ENCODE data around the gene SPATA24. TPM values are rescaled to one million over a fixed set of nuclear protein-coding genes. Genes with fewer than 3 reads are reported as not detected.
A peak's percentile ranks its signal among the peaks of the same experiment; 100 is the strongest.

The SPATA24 gene
- total RNA-seq, 1 donor from 2014 or later, result 3.7 TPM

DNA sequence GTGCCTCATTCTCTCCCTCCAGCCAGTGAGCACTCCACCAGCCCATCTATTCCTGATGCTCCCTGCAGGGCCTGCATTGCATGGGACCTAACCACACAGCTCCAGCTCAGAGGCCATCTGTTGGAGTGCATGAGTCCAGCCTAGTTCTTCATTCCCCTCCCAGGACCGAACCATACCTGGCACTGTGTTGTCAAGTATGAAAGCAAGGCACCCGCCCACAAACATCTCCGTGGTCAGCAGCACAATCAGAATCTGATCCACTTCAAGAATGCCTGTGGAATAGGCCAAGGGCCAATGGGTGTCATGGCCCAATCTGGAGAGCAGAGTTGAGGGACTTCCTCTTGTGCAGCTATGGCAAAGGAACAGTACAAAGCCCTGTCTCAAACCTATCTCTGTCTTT is 26.7 kb downstream of the SPATA24 start:
- no peak overlapping the region for H3K27ac Mint-ChIP-seq (ENCODE audit: unreplicated experiment)
- peak; percentile 58 for DNase-seq (ENCODE audit: low spot score)
- no peaks in the 10 kb centered on the region for H3K9me3 Mint-ChIP-seq (ENCODE audit: low read depth)
- peaks cover 3% of the 10 kb centered on the region for H3K36me3 Mint-ChIP-seq (ENCODE audit: low read depth)
- peaks cover 10% of the 10 kb centered on the region for H3K4me1 Mint-ChIP-seq (ENCODE audit: low read depth)
- no peak overlapping the region for H3K4me3 Mint-ChIP-seq (ENCODE audit: unreplicated experiment)
- TF ChIP-seq, protein P1, sequence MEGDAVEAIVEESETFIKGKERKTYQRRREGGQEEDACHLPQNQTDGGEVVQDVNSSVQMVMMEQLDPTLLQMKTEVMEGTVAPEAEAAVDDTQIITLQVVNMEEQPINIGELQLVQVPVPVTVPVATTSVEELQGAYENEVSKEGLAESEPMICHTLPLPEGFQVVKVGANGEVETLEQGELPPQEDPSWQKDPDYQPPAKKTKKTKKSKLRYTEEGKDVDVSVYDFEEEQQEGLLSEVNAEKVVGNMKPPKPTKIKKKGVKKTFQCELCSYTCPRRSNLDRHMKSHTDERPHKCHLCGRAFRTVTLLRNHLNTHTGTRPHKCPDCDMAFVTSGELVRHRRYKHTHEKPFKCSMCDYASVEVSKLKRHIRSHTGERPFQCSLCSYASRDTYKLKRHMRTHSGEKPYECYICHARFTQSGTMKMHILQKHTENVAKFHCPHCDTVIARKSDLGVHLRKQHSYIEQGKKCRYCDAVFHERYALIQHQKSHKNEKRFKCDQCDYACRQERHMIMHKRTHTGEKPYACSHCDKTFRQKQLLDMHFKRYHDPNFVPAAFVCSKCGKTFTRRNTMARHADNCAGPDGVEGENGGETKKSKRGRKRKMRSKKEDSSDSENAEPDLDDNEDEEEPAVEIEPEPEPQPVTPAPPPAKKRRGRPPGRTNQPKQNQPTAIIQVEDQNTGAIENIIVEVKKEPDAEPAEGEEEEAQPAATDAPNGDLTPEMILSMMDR (IDR thresholded peaks at IDR 0.05), result no peak
- H3K27me3 Mint-ChIP-seq (ENCODE audit: low read depth), result no peaks in the 10 kb centered on the region

DNA sequence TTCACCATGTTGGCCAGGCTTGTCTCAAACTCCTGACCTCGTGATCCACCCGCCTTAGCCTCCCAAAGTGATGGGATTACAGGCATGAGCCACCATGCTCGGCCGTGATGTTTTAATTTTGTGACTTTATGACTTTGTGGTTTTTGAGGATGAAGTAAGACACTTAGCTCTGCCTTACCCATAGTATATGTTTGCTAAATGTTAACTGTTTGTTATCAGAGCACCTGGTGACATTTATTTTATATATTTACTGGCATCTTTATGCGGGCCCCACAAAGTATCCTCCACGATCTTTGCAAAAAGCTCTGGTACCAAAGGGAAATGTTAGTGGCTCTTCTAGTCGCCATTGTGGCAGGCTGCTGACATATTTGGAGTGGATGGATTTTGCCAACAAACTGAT is 27.5 kb downstream of the SPATA24 start:
- Mint-ChIP-seq H3K27me3 (ENCODE audit: low read depth) (no peaks in the 10 kb centered on the region), H3K4me1 (ENCODE audit: low read depth) (peaks cover 15% of the 10 kb centered on the region), H3K4me3 (ENCODE audit: unreplicated experiment) (no peak overlapping the region), H3K9me3 (ENCODE audit: low read depth) (no peaks in the 10 kb centered on the region), H3K36me3 (ENCODE audit: low read depth) (peaks cover 7% of the 10 kb centered on the region), H3K27ac (ENCODE audit: unreplicated experiment) (no peak overlapping the region)
- TF ChIP-seq, protein P1 (IDR thresholded peaks at IDR 0.05), result no peak
- DNase-seq (ENCODE audit: low spot score), result no peak

DNA sequence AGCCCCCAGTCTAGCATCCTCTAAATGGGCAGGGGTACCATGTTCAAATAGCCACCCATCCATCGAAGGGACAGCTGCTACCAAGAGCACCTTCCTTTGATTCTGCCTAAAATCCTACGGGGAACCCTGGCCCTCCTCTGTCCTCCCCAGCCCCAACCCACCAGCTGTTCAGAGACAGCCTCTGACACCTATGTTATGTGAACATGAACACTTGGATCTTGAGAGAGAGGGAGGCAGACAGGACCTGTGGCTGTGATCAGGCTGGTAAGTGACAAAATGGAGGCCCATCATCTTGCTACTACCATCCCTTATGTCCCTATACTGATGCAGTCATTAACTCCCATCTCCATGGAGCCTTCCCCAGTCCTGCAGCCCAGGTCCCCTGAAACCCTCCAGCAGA is 29.0 kb downstream of the SPATA24 start:
- Mint-ChIP-seq H3K4me1 (ENCODE audit: low read depth) (peaks cover 16% of the 10 kb centered on the region), H3K27ac (ENCODE audit: unreplicated experiment) (no peak overlapping the region), H3K36me3 (ENCODE audit: low read depth) (peaks cover 7% of the 10 kb centered on the region), H3K9me3 (ENCODE audit: low read depth) (no peaks in the 10 kb centered on the region), H3K4me3 (ENCODE audit: unreplicated experiment) (no peak overlapping the region), H3K27me3 (ENCODE audit: low read depth) (no peaks in the 10 kb centered on the region)
- TF ChIP-seq, protein P1 (IDR thresholded peaks at IDR 0.05), result no peak
- peak; percentile 34 for DNase-seq (ENCODE audit: low spot score)

DNA sequence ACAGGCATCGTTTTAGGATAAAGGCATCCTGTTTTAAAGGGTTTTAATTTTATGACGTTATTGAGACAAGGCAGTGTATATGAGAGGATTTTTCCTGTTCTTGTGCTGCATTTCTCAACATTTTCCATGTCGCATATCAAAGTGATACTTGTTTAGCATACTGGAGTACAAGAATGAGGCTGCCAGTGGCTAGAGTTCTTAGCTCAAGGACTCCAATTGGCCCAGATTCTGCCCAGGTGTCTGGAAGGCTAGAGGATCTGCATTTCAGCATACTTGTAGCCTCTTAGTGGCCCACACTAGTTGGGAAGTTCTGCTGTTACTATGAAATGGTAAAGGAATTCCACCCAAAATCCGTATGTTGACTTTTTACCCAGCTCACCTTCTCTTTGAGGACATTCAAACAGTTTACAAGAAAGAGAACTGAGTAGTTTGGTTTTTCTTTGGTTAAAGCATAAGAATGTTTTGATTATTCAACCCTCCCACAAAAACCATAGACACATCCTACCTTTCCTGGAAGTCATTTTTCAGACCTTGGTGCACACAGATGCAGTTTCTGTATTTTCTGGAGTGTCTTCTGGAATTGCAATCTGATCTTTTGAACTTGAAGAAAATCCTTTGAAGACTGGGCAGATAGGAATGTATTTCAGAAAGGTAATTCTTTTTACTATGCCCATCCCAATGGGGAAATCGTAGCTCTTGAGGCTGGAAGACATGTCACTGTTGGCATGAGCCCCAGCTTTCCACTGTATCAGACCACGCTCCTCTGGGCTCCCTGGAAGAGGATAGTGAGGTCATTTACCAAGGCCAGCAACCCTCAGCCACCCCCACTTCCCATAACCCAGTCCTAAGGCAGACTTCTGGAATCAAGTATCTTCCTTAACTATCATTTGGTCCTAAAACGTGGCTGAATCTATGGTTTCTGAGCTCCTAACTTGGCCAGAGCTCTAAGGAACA is 32.1 kb downstream of the SPATA24 start:
- H3K27ac Mint-ChIP-seq (ENCODE audit: unreplicated experiment), result no peak overlapping the region
- no peaks in the 10 kb centered on the region for H3K9me3 Mint-ChIP-seq (ENCODE audit: low read depth)
- H3K27me3 Mint-ChIP-seq (ENCODE audit: low read depth), result no peaks in the 10 kb centered on the region
- DNase-seq (ENCODE audit: low spot score), result no peak
- peaks cover 39% of the 10 kb centered on the region for H3K4me1 Mint-ChIP-seq (ENCODE audit: low read depth)
- peaks cover 10% of the 10 kb centered on the region for H3K36me3 Mint-ChIP-seq (ENCODE audit: low read depth)
- H3K4me3 Mint-ChIP-seq (ENCODE audit: unreplicated experiment), result no peak overlapping the region
- TF ChIP-seq, protein P1 (IDR thresholded peaks at IDR 0.05), result no peak

DNA sequence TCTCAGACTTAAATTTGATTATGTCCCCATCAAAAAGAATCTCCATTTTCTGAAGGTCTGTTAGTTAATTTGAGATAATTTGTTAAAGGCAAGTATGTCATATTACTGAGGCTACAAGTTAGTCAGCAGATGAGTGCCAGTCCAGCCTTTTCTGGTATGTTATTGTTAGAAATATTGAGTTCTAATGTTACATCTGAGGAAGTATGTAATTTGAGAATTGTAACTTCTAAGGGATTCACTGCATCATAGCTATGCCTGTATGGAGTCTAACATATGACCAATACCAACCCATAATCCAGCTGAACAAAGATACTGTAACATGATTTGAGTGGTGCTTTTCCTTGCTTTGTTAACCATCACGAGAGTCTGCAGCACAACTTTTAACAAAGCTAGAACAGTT is 34.7 kb downstream of the SPATA24 start:
- no peak for DNase-seq (ENCODE audit: low spot score)
- TF ChIP-seq, protein P1 (IDR thresholded peaks at IDR 0.05), result no peak
- Mint-ChIP-seq H3K9me3 (ENCODE audit: low read depth) (no peaks in the 10 kb centered on the region), H3K36me3 (ENCODE audit: low read depth) (peaks cover 19% of the 10 kb centered on the region), H3K4me1 (ENCODE audit: low read depth) (peaks cover 42% of the 10 kb centered on the region), H3K27ac (ENCODE audit: unreplicated experiment) (peak overlapping the region; percentile 97), H3K4me3 (ENCODE audit: unreplicated experiment) (no peak overlapping the region), H3K27me3 (ENCODE audit: low read depth) (no peaks in the 10 kb centered on the region)

Measured in chondrocyte (in vitro differentiated cells).